NOMO-1 treated with dmso at 0.1 percent for 144 hours (cell line): ENCODE data around the gene TNS3.
"Not testable (repeated sequence)": the region's sequence is repeated elsewhere in the genome, so short reads cannot be mapped to it uniquely, and the experiment has no call there.

Experiments used
- DNase-seq: peaks from one replicate; lab custom pipeline; 2025; ENCODE audit not compliant: unreplicated experiment; lab: John Stamatoyannopoulos, UW

The TNS3 gene

GRCh38 chr7:47474937-47475879 lies 106.7 kb downstream of the TNS3 start:
- peak; percentile 96 for DNase-seq

- DNase-seq = no peak
These were observed 107.5 kb downstream of the TNS3 start for GRCh38 chr7:47474211-47474936.

GRCh38 chr7:47473499-47474210 lies 108.3 kb downstream of the TNS3 start:
- no peak for DNase-seq

DNA sequence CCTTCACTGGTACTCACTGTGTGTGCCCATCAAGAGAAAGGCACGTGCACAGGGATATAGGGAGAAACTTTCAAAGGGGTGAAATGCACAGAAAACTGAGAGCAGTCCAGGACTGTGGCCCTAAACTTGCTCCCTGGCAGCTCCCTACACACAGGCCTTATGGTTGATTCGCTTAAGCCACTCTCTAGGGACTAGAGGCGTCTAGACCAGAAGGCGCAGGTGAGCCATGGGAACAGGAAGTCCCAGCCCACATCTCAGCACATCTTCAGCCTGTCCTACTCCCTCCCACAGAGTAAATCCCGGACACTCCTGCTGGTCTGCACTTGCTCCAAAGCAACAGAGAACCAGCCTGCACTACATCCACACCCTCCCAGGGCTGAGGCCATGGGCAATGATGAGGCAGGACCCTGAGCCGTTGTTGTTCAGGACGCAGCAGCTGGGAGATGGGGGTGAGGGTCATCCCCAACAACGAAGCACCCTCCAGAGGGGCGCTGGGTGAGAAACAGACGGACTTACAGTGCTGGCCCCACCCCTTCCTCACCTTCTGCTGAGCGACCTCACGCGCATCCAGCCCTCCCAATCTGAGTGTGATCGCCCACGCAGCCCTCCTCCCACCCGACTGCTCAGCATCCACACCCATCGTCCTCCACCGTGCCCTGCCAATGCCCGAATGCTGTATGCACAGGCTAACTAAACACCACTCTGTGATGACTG lies 109.3 kb downstream of the TNS3 start:
- DNase-seq = no peak

DNA sequence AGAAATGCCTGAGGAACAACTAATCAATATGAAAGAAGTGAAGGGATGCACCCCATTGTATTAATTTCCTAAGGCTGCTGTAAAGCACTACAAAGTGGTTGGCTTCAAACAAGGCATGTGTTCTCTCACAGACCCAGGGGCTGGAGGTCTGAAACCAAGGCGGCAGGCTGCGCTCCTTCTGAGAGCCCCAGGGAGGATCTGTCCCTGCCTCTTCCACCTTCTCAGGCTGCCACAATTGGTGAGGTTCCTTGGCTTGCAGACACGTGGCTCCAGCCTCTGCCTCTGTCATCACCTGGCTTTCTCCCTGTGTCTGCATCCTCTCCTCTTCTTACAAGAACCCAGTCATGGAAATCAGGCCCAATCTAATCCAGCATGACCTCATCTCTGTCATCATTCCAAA lies 110.1 kb downstream of the TNS3 start:
- DNase-seq = no peak

DNA sequence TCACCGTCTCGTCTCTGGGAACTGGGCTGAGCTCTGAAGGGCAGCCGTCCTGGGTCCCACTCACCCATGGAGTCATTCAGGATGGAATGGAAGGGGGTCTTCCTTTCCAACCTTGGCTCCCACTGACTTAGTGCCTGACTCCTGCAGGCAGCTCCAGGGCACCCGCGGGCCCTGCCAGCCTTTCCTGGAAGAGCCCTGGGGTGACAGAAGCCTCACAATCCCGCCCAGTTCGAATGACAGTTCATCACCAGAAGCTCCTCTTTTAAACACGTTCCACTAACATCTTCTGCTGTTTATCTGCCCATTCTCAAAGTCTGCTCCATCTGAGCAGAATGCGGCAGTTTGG lies 110.6 kb downstream of the TNS3 start:
- no peak for DNase-seq

DNA sequence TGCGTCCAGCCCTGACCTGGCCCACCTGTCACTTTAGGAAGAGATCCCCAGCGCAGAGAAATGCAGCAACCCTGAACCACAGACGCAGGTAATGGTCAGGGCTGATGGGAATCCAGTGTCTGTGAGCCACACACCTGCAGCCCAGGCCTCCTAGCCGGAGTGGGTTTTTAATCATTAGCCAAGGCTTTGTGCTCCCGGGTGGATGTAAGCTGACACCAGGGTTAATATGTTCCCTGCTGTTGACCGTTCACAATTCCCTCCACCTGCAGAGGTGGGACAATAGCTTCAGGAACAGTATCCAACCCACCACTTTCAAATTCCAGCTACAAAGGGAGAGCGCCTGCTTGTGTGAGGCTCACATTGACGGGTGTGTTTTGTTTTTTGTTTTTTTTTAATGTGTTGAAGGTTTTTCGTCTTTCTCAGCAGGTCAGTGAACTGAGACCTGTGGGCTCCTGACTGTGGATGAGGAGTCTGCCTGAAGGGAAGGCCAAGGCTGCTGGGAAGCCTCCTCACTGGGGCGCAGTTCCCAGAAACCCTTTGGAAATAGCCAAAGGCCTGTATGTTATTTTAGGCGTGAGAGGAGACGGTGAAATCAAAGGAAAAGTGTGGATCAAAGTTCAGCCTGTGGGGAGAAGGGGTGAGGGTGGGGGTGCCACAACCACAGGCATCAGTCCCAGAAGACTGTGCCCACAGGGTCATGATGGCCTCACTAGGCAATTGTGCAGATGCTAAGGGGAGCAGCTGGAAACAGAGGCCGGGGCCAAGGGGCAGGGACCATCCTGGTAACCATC lies 111.1 kb downstream of the TNS3 start:
- DNase-seq = no peak

GRCh38 chr7:47469846-47470245 lies 112.1 kb downstream of the TNS3 start:
- not testable (repeated sequence) for DNase-seq

DNA sequence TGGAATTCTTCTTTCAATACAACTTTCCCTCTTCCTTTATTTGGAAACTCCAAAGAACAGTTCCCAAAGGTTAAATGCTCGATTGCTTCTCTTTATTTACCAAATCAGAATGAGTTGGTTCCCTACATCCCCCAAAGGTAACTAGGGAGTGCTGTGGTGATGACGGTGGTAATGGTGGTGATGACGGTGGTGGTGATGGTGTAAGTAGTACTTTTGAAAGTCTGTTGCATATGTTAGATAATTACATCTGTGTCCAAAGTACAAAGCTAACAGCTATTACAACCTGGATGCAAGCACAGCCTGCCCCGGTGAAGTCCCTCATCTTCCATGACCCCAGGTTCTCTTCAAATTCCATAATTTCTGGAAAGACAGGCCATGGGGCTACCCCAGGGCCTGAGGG lies 115.1 kb downstream of the TNS3 start:
- no peak for DNase-seq

DNA sequence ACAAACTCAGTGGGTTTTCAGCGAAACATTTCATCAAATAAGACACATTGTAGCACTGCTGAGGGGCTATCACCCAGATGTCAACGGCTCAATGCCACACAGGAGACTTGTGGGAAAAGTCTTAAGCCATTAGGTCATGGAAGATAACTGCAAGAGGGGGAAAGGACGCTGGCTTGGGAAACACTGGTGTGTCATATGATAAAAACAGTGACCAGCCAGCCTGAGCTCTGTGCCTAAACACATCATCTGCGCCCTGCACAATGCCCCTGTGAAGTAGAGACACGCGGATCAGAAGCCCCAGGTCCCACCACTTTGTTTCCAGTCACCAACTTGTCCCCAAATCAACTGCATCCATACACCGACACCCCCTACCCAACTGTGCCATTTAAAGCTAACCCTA lies 116.7 kb downstream of the TNS3 start:
- DNase-seq = no peak

DNA sequence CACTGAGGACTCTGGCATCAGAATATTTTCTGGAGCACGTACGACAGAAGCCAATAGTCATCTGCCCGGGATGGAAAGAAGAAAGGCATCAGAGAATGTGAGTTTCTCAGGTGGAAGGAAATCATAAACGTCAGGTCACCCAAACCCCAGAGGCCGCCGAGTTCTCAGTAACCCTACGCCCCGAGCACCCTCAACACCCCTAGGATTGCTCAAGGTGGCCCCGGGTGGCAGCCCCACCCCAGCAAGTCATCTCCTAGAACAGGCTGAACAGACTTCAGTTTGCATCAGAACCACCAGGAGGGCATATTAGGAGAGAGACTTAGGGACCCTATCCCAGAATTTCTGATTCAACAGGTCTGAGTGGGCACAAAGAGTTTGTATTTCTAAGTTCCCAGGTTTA lies 117.6 kb downstream of the TNS3 start:
- DNase-seq = no peak

- no peak for DNase-seq
These were observed 120.2 kb downstream of the TNS3 start for GRCh38 chr7:47461746-47462145.

DNA sequence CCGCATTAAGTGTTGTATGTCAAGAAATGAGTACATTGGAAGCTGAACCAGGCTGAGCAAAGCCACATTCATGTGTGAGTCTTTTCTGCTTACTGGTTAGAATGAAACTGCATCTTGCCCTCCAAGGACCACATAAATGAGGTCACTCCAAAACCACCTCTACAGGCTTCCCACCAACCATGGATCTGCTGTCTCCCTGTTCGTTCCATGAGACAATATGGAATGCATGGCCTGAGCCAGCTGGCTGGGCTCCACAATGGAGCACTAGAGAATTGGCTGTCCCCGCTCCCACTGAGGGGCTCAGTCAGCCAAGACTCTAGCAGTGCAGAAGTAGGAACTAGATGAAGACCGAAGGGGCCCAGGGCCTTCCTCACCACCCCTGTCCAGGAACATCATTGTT lies 120.8 kb downstream of the TNS3 start:
- no peak for DNase-seq

DNA sequence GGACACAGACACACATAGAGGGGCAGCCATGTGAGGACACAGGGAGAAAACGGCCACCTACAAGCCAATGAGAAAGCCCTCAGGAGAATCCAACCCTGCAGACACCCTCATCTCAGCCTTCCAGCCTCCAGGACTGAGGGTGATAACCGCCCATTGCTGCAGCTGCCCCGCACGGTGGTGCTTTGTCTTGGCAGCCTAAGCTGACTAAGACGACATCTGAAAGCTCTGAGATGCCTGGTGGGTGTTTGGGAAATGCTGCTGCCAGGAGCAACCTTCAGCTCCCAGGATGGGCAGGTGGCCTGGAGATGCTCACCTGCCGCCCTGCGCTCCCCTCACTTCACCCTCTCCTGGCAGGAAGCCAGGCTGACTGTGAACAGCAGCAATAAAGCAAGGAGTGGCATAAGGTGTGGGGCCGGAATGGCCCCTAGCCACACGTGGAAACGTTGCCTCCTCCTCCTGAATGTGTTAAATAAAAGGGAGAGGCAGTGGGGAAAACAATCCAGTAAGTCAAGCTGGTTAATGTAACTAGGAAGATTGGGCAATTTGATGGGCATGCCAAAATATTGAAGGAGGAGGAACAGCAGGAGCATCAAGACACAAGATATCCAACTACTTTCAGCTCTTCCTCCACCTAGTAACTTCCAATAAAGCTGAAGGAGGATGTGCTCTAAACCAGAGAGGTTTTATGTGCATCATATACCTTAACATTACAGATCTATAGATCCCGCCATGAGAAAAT lies 121.5 kb downstream of the TNS3 start:
- no peak for DNase-seq

DNA sequence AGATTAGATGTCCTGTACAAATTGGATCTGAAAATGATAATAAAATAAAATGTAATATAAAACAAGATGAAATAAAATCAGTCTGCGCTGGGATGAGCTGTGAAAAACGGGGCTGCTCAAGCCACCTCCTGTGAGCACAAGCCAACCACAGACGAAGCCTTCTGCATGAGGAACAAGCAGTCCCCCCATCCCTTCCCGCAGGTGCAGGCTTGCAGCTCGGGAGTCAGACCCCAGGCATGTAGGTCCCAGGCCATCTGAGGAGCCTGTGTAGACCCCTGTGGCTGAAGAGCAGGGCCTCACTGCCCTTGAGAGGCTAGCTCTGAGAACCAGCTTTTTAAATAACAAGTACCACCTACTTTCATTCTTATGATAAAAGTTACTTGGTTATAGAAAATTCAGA lies 123.4 kb downstream of the TNS3 start:
- no peak for DNase-seq

- DNase-seq = no peak
These were observed 123.9 kb downstream of the TNS3 start for GRCh38 chr7:47458057-47458456.

- no peak for DNase-seq
These were observed 125.5 kb downstream of the TNS3 start for GRCh38 chr7:47456210-47456955.

GRCh38 chr7:47455872-47456185 lies 126.1 kb downstream of the TNS3 start:
- DNase-seq = no peak
